Endothelial cell of umbilical vein (primary cell): ENCODE data around the gene MUC16.

Experiments used
- EZH2 ChIP-seq: IDR thresholded peaks from 2 replicates; pipeline ENCODE4 v1.6.1; 2012; ENCODE audit warnings: borderline replicate concordance, low read depth, mild to moderate bottlenecking, moderate library complexity, low read length, inconsistent platforms; ENCODE audit not compliant: severe bottlenecking
- JUN ChIP-seq: IDR thresholded peaks from 2 replicates; pipeline ENCODE4 v1.6.1; 2011; ENCODE audit warnings: borderline replicate concordance, low read depth; ENCODE audit not compliant: insufficient read length, insufficient read depth
- POLR2A ChIP-seq: IDR thresholded peaks from 2 replicates; pipeline ENCODE4 v1.6.1; 2012; ENCODE audit warnings: low read depth, mild to moderate bottlenecking, control low read depth, low read length
- TF ChIP-seq, protein P1 (sequence below), 2 donors: IDR thresholded peaks; 1 replicate in 1 of 2; 2 replicates in 1 of 2; pipeline ENCODE4 v1.5.1; 2011; ENCODE audit warnings: low read length in 2 of 2, mild to moderate bottlenecking in 2 of 2, moderate library complexity in 2 of 2, control low read depth in 1 of 2, inconsistent platforms in 1 of 2, low read depth in 1 of 2; ENCODE audit not compliant: insufficient read depth in 1 of 2; ENCODE audit errors: extremely low read depth in 1 of 2

DNA sequence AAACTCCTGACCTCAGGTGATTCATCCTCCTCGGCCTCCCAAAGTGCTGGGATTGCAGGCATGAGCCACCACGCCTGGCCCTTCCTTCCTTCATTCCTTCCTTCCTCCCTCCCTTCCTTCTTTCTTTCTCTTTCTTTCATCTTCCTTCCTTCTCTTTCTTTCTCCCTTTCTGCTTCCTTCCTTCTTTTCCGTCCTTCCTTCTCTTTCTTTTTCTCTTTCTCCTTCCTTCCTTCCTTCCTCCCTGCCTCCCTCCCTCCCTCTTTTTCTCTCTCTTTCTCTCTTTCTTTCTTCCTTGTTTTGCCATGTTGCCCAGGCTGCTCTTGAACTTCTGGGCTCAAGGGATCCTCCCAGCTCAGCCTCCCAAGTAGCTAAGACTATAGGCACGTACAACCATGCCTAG is 36.5 kb upstream of the MUC16 start:
- TF ChIP-seq POLR2A (no peak), EZH2 (no peak), JUN (no peak)
- TF ChIP-seq, protein P1, sequence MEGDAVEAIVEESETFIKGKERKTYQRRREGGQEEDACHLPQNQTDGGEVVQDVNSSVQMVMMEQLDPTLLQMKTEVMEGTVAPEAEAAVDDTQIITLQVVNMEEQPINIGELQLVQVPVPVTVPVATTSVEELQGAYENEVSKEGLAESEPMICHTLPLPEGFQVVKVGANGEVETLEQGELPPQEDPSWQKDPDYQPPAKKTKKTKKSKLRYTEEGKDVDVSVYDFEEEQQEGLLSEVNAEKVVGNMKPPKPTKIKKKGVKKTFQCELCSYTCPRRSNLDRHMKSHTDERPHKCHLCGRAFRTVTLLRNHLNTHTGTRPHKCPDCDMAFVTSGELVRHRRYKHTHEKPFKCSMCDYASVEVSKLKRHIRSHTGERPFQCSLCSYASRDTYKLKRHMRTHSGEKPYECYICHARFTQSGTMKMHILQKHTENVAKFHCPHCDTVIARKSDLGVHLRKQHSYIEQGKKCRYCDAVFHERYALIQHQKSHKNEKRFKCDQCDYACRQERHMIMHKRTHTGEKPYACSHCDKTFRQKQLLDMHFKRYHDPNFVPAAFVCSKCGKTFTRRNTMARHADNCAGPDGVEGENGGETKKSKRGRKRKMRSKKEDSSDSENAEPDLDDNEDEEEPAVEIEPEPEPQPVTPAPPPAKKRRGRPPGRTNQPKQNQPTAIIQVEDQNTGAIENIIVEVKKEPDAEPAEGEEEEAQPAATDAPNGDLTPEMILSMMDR (IDR thresholded peaks at IDR 0.05; ENCODE audit: extremely low read depth in 1 of 2, insufficient read depth in 1 of 2, low read depth in 1 of 2, low read length in 2 of 2) = no peak
